Measurements from ENCODE around the gene LRRC71.
"Not testable (repeated sequence)": the region's sequence is repeated elsewhere in the genome, so short reads cannot be mapped to it uniquely, and the experiment has no call there.

The LRRC71 gene

GRCh38 chr1:156908541-156908940 is 11.9 kb upstream of the LRRC71 start:
- DNase-seq, result no peak

- DNase-seq, result no peak
Observed at GRCh38 chr1:156908955-156909354, 11.5 kb upstream of the LRRC71 start.

- no peak for DNase-seq
Observed at GRCh38 chr1:156909671-156910070, 10.8 kb upstream of the LRRC71 start.

GRCh38 chr1:156910309-156910782 is 10.1 kb upstream of the LRRC71 start:
- peak in 1 of 2 experiments; percentile 14 for DNase-seq

- DNase-seq, result no peak
Observed at GRCh38 chr1:156911577-156912298, 8.7 kb upstream of the LRRC71 start.

GRCh38 chr1:156912310-156912709 is 8.1 kb upstream of the LRRC71 start:
- DNase-seq, result no peak

GRCh38 chr1:156912861-156913808 is 7.3 kb upstream of the LRRC71 start:
- peak in 1 of 2 experiments; percentile 21 for DNase-seq

GRCh38 chr1:156913809-156914387 is 6.5 kb upstream of the LRRC71 start:
- no peak for DNase-seq

- DNase-seq, result no peak
Observed at GRCh38 chr1:156914440-156914856, 6.0 kb upstream of the LRRC71 start.

GRCh38 chr1:156921053-156921529 is 659 bp downstream of the LRRC71 start:
- DNase-seq, result no peak

GRCh38 chr1:156922986-156923669 is 2.7 kb downstream of the LRRC71 start:
- no peak for DNase-seq

- DNase-seq, result no peak
Observed at GRCh38 chr1:156923670-156924477, 3.4 kb downstream of the LRRC71 start.

GRCh38 chr1:156924478-156925153 is 4.2 kb downstream of the LRRC71 start:
- no peak for DNase-seq

GRCh38 chr1:156925154-156926010 is 5.0 kb downstream of the LRRC71 start:
- no peak for DNase-seq

- DNase-seq, result peak in 1 of 2 experiments; percentile 52
Observed at GRCh38 chr1:156926175-156926574, 5.7 kb downstream of the LRRC71 start.

- not testable (repeated sequence) for DNase-seq
Observed at GRCh38 chr1:156926695-156927094, 6.3 kb downstream of the LRRC71 start.

GRCh38 chr1:156927215-156928042 is 7.0 kb downstream of the LRRC71 start:
- peak in 1 of 2 experiments; percentile 73 for DNase-seq

GRCh38 chr1:156928043-156928602 is 7.7 kb downstream of the LRRC71 start:
- no peak for DNase-seq
